ENCODE data around the gene ZNHIT6.
A peak's percentile ranks its signal among the peaks of the same experiment; 100 is the strongest.

ZNHIT6 gene

GRCh38 chr1:85692730-85693314 is 15.4 kb downstream of the ZNHIT6 start:
- TF ChIP-seq, protein P1, sequence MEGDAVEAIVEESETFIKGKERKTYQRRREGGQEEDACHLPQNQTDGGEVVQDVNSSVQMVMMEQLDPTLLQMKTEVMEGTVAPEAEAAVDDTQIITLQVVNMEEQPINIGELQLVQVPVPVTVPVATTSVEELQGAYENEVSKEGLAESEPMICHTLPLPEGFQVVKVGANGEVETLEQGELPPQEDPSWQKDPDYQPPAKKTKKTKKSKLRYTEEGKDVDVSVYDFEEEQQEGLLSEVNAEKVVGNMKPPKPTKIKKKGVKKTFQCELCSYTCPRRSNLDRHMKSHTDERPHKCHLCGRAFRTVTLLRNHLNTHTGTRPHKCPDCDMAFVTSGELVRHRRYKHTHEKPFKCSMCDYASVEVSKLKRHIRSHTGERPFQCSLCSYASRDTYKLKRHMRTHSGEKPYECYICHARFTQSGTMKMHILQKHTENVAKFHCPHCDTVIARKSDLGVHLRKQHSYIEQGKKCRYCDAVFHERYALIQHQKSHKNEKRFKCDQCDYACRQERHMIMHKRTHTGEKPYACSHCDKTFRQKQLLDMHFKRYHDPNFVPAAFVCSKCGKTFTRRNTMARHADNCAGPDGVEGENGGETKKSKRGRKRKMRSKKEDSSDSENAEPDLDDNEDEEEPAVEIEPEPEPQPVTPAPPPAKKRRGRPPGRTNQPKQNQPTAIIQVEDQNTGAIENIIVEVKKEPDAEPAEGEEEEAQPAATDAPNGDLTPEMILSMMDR (IDR thresholded peaks at IDR 0.05; ENCODE audit: extremely low read depth, insufficient read depth, missing control alignments): peak; percentile 37
- in situ Hi-C loops (cut with MboI; ENCODE audit: low pct_unique_long_range_greater_than_20kb, low sequenced_read_pairs, unreplicated experiment): loop anchor here (25.0 kb wide), 1 partner anchor 381 kb away; no protein-coding TSS in a partner anchor
- DNase-seq (ENCODE audit: low spot score): peak; percentile 14

DNA sequence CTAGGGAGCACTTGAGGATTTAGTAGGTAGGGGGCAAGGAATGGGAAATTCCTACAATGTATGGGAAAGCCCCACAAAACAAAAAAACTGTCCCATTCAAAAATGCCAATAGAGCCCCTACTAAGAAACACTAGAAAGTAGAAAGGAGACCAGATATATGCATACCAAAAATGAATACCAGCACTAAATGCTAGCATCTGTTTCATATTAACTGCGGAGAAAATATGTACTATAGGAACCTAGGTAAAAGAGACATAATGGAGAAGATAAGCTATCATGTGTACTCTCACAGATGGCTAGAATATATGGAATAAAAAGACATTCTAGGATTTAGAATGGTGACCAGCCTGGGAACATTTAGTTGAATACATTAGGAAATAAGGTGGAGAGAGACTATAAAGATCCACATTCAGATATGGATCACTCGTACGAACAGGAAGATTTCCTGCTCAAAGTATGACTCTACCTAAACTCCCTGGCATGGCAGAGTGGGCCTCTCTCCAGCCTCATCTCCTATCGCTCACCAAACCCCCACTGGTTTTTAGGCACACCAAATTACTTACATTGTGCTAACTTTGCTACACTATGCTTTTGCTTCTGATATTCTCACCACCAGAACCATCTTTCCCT is 18.3 kb downstream of the ZNHIT6 start:
- TF ChIP-seq, protein P1 (IDR thresholded peaks at IDR 0.05; ENCODE audit: extremely low read depth, insufficient read depth, missing control alignments): no peak
- no peak for DNase-seq (ENCODE audit: low spot score)
- in situ Hi-C loops (cut with MboI; ENCODE audit: low pct_unique_long_range_greater_than_20kb, low sequenced_read_pairs, unreplicated experiment): loop anchor here (25.0 kb wide), 1 partner anchor 378 kb away; no protein-coding TSS in a partner anchor

DNA sequence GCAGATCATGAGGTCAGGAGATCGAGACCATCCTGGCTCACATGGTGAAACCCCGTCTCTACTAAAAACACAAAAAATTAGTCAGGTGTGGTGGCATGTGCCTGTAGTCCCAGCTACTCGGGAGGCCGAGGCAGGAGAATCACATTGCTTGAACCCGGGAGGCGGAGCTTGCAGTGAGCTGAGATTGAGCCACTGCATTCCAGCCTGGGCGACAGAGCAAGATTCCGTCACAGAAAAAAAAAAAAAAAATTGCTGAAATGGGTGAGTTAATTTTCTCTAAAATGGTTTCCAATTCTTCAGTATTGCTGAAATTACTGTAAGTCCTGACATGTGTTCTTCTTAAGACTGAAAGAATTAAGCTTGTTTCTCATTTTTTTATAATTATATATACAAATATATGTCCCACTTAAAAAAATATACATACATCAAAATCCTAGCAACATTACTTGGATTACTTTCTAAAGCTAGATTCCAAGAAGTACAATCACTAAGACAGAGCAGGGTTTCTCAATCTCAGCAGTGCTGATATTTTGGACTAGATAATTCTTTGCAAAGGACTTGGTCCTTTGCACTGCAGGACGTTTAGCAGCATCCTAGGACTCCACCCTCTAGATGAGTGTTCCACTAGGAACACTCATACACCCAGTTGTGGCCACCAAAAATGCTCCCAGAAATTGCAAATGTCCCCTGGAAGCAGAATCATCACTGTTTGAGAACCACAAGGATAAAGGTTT is 24.8 kb downstream of the ZNHIT6 start:
- TF ChIP-seq, protein P1 (IDR thresholded peaks at IDR 0.05; ENCODE audit: extremely low read depth, insufficient read depth, missing control alignments): no peak
- no peak for DNase-seq (ENCODE audit: low spot score)
- in situ Hi-C loops (cut with MboI; ENCODE audit: low pct_unique_long_range_greater_than_20kb, low sequenced_read_pairs, unreplicated experiment): loop anchor here (25.0 kb wide), 1 partner anchor 371 kb away; no protein-coding TSS in a partner anchor

- in situ Hi-C loops (cut with MboI; ENCODE audit: low pct_unique_long_range_greater_than_20kb, low sequenced_read_pairs, unreplicated experiment): loop anchor here (25.0 kb wide), 1 partner anchor 369 kb away; no protein-coding TSS in a partner anchor
- no peak for DNase-seq (ENCODE audit: low spot score)
- TF ChIP-seq, protein P1 (IDR thresholded peaks at IDR 0.05; ENCODE audit: extremely low read depth, insufficient read depth, missing control alignments): no peak
These were observed 27.1 kb downstream of the ZNHIT6 start for GRCh38 chr1:85681087-85681486.

DNA sequence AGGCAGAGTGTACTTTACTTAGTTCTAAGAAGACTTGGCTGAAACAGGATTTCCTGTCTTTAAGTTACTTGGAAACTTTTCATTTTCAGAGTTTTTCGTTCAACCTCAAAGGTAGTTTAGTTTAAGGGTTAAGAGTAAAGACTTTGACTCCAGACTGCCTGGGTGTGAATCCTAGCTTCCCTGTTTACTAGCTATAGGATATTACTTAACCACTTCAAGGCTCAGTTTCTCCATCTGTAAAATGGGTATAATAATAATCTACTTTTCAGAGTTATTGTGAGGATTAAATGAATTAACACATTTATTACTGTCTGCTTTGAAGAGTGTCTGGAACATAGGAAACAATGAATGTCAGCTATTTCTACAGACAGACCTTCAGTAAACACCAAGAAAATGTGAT is 30.0 kb downstream of the ZNHIT6 start:
- in situ Hi-C loops (cut with MboI; ENCODE audit: low pct_unique_long_range_greater_than_20kb, low sequenced_read_pairs, unreplicated experiment): loop anchor here (25.0 kb wide), 1 partner anchor 366 kb away; no protein-coding TSS in a partner anchor
- TF ChIP-seq, protein P1 (IDR thresholded peaks at IDR 0.05; ENCODE audit: extremely low read depth, insufficient read depth, missing control alignments): no peak
- no peak for DNase-seq (ENCODE audit: low spot score)

- TF ChIP-seq, protein P1 (IDR thresholded peaks at IDR 0.05; ENCODE audit: extremely low read depth, insufficient read depth, missing control alignments): no peak
- in situ Hi-C loops (cut with MboI; ENCODE audit: low pct_unique_long_range_greater_than_20kb, low sequenced_read_pairs, unreplicated experiment): loop anchor here (25.0 kb wide), 1 partner anchor 365 kb away; no protein-coding TSS in a partner anchor
- no peak for DNase-seq (ENCODE audit: low spot score)
These were observed 30.6 kb downstream of the ZNHIT6 start for GRCh38 chr1:85677656-85678055.
